Measurements from ENCODE around the gene TEAD4.

Gene TEAD4

GRCh38 chr12:2930865-2931264, 28.3 kb upstream of the TEAD4 start:
- no peak for TF ChIP-seq CTCF (IDR thresholded peaks at IDR 0.05; ENCODE audit: control insufficient read depth, extremely low read depth, insufficient read depth)
- H3K4me3 ChIP-seq (ENCODE audit: low read depth, low read length) = no peak overlapping the region
- DNase-seq (ENCODE audit: low read depth) = no peak

- no peak for DNase-seq (ENCODE audit: low read depth)
- H3K4me3 ChIP-seq (ENCODE audit: low read depth, low read length) = no peak overlapping the region
- no peak for TF ChIP-seq CTCF (IDR thresholded peaks at IDR 0.05; ENCODE audit: control insufficient read depth, extremely low read depth, insufficient read depth)
Observed at GRCh38 chr12:2933586-2933985, 25.6 kb upstream of the TEAD4 start.

- DNase-seq (ENCODE audit: low read depth) = no peak
- no peak for TF ChIP-seq CTCF (IDR thresholded peaks at IDR 0.05; ENCODE audit: control insufficient read depth, extremely low read depth, insufficient read depth)
- no peak overlapping the region for H3K4me3 ChIP-seq (ENCODE audit: low read depth, low read length)
Observed at GRCh38 chr12:2934371-2934770, 24.8 kb upstream of the TEAD4 start.

GRCh38 chr12:2936301-2936700, 22.9 kb upstream of the TEAD4 start:
- TF ChIP-seq CTCF (IDR thresholded peaks at IDR 0.05; ENCODE audit: control insufficient read depth, extremely low read depth, insufficient read depth) = no peak
- no peak overlapping the region for H3K4me3 ChIP-seq (ENCODE audit: low read depth, low read length)
- no peak for DNase-seq (ENCODE audit: low read depth)

- no peak for TF ChIP-seq CTCF (IDR thresholded peaks at IDR 0.05; ENCODE audit: control insufficient read depth, extremely low read depth, insufficient read depth)
- DNase-seq (ENCODE audit: low read depth) = no peak
- no peak overlapping the region for H3K4me3 ChIP-seq (ENCODE audit: low read depth, low read length)
Observed at GRCh38 chr12:2937500-2937899, 21.7 kb upstream of the TEAD4 start.

- no peak for TF ChIP-seq CTCF (IDR thresholded peaks at IDR 0.05; ENCODE audit: control insufficient read depth, extremely low read depth, insufficient read depth)
- no peak overlapping the region for H3K4me3 ChIP-seq (ENCODE audit: low read depth, low read length)
- DNase-seq (ENCODE audit: low read depth) = no peak
Observed at GRCh38 chr12:2939191-2939590, 20.0 kb upstream of the TEAD4 start.

GRCh38 chr12:2940564-2940963, 18.6 kb upstream of the TEAD4 start:
- H3K4me3 ChIP-seq (ENCODE audit: low read depth, low read length) = no peak overlapping the region
- no peak for TF ChIP-seq CTCF (IDR thresholded peaks at IDR 0.05; ENCODE audit: control insufficient read depth, extremely low read depth, insufficient read depth)
- DNase-seq (ENCODE audit: low read depth) = no peak
